Skeletal muscle satellite cell (primary cell): ENCODE data around the gene SWT1.
"Not testable (repeated sequence)": the region's sequence is repeated elsewhere in the genome, so short reads cannot be mapped to it uniquely, and the experiment has no call there.

ENCODE experiments used
- H3K27me3 ChIP-seq: 2 replicates; pipeline ENCODE4 v1.7.0; 2013; ENCODE audit warnings: low read length; ENCODE audit not compliant: control insufficient read depth, insufficient read depth
- H3K36me3 ChIP-seq: 2 replicates; pipeline ENCODE4 v1.7.0; 2013; ENCODE audit warnings: mild to moderate bottlenecking, control low read depth, low read length; ENCODE audit not compliant: insufficient read depth
- H3K4me1 ChIP-seq: 2 replicates; pipeline ENCODE4 v1.7.0; 2013; ENCODE audit warnings: low read length; ENCODE audit not compliant: control insufficient read depth, insufficient read depth
- H3K4me2 ChIP-seq: 2 replicates; pipeline ENCODE4 v1.7.0; 2013; ENCODE audit warnings: mild to moderate bottlenecking, low read length
- H3K4me3 ChIP-seq: 2 replicates; pipeline ENCODE4 v1.7.0; 2013; ENCODE audit warnings: low read length
- H3K9ac ChIP-seq: 2 replicates; pipeline ENCODE4 v1.7.0; 2013; ENCODE audit warnings: mild to moderate bottlenecking, low read depth, low read length, moderate library complexity
- H3K9me3 ChIP-seq: replicated peaks from 2 replicates; pipeline ENCODE4 v1.7.0; 2013; ENCODE audit warnings: mild to moderate bottlenecking, control low read depth, low read length

The SWT1 gene

GRCh38 chr1:185198712-185199111 lies 41.7 kb downstream of the SWT1 start:
- not testable (repeated sequence) for H3K4me2 ChIP-seq, H3K36me3 ChIP-seq, H3K9me3 ChIP-seq, H3K4me3 ChIP-seq, H3K9ac ChIP-seq, H3K4me1 ChIP-seq, H3K27me3 ChIP-seq

DNA sequence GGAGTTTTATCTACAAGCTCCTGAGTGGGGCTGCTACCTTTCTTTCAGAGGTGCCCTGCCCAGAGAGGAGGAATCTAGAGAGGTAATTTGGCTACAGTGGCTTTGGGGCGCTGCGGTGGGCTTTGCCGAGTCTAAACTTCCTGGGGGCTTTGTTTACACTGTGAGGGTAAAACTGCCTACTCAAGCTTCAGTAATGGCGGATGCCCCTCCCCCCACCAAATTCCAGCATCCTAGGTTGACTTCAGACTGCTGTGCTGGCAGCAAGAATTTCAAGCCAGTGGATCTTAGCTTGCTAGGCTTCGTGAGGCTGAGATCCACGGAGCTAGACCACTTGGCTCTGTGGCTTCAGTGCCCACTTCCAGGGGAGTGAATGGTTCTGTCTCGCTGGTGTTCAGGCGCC lies 43.9 kb downstream of the SWT1 start:
- H3K27me3 ChIP-seq, result no peaks in the 10 kb centered on the region
- no peak overlapping the region for H3K4me3 ChIP-seq
- no peaks in the 10 kb centered on the region for H3K36me3 ChIP-seq
- H3K4me2 ChIP-seq, result no peak overlapping the region
- no peaks in the 10 kb centered on the region for H3K9me3 ChIP-seq
- no peak overlapping the region for H3K9ac ChIP-seq
- no peaks in the 10 kb centered on the region for H3K4me1 ChIP-seq

DNA sequence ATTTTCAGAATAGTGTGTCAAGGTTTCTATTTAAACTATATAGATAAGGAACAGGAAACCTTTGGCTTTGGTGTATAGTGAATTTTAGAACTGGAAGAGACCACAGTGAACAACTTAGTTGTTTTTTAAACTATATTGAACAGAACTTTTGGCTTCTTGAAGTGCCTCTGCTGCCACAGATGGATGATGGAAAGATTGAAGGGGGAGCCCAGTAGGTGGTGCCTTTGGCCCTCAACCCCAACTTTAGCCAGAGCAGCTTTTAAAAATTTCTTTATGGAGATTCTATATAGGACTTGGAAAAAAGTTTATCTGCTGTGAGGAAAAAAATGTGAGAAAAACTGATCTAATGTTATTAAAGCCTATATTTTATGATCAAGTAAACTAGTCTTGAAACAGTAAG lies 50.2 kb downstream of the SWT1 start:
- Histone ChIP-seq H3K4me1 (no peaks in the 10 kb centered on the region), H3K4me3 (no peak overlapping the region), H3K27me3 (no peaks in the 10 kb centered on the region), H3K9me3 (no peaks in the 10 kb centered on the region), H3K4me2 (no peak overlapping the region), H3K9ac (no peak overlapping the region), H3K36me3 (no peaks in the 10 kb centered on the region)

DNA sequence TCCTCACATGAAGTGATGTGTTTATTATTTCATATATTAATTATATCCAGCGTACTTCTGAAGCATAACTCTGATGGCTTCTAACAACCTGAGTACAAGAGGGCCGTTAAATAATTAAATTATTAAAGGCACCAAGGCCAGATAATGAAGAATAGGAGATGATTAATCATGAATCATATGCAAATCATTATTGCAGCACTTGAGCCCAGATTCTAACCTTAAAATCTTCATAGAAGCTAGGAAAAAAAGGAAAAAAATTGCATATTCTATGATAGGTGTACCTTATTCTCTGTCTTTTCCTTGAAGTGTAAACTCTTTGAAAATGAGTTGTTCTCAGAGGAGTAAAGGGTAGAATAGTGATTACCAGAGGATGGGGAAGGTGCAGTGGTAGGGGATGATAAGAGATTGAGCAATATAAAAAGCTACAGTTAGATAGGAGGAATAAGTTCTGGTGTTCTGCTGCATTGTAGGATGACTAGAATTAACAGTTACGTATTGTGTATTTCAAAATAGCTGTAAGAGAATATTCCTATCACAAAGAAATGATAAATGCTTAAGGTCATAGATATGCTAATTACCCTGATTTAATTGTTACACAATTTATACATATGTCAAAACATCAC lies 51.1 kb downstream of the SWT1 start:
- H3K9me3 ChIP-seq, result no peaks in the 10 kb centered on the region
- no peak overlapping the region for H3K4me2 ChIP-seq
- no peaks in the 10 kb centered on the region for H3K4me1 ChIP-seq

GRCh38 chr1:185208626-185209180 lies 51.7 kb downstream of the SWT1 start:
- Histone ChIP-seq H3K4me3 (no peak overlapping the region), H3K9ac (no peak overlapping the region), H3K4me2 (no peak overlapping the region), H3K36me3 (no peaks in the 10 kb centered on the region), H3K27me3 (no peaks in the 10 kb centered on the region), H3K4me1 (no peaks in the 10 kb centered on the region), H3K9me3 (no peaks in the 10 kb centered on the region)

More for the DNA sequence above, 51.1 kb downstream of the SWT1 start:
- H3K4me3 ChIP-seq, result no peak overlapping the region
- H3K9ac ChIP-seq, result no peak overlapping the region
- no peaks in the 10 kb centered on the region for H3K27me3 ChIP-seq
- no peaks in the 10 kb centered on the region for H3K36me3 ChIP-seq

- H3K9ac ChIP-seq, H3K4me3 ChIP-seq, H3K36me3 ChIP-seq, H3K27me3 ChIP-seq, H3K4me1 ChIP-seq, H3K9me3 ChIP-seq, H3K4me2 ChIP-seq: not testable (repeated sequence)
Observed at GRCh38 chr1:185209357-185209756, 52.4 kb downstream of the SWT1 start.

DNA sequence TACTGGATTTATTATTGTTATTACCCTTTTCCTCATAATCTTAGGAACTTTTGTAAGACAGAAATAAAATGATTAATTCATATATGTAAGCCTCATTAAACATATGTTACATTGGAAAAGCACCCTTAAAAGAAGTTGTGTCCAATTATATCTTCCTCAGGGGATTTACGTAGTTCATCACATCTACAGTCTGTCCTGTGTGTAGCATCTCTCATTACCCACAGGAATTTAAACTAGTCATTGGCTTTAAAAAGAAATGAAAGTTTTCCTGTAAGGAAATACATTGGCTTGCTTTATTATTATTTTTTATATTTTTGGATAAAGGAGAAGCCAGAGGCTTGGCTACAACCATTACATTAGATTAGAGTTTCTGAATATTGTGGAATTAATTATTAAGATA lies 56.1 kb downstream of the SWT1 start:
- Histone ChIP-seq H3K4me1 (no peaks in the 10 kb centered on the region), H3K9ac (no peak overlapping the region)

DNA sequence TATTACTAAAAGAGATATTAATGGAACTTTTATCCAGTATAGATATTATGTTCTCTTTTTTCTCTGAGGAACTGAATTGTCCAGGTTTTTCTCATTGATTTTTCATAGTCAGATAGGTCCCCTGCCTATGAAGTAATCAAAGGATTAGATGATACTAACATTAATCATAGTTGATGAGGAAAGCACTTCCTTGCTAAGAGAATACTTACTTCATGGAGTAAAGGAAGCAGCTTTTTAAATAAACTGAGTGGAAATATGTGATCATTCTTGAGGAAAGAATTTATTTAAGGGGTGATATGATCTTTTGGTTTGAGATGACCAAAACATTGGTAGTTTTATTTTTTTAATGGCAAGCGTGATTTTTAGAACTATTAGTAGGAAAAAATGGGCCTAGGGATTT lies 58.9 kb downstream of the SWT1 start:
- H3K4me1 ChIP-seq, result no peaks in the 10 kb centered on the region
- H3K36me3 ChIP-seq, result no peaks in the 10 kb centered on the region
- no peak overlapping the region for H3K4me3 ChIP-seq
- no peak overlapping the region for H3K4me2 ChIP-seq
- H3K27me3 ChIP-seq, result no peaks in the 10 kb centered on the region
- H3K9ac ChIP-seq, result no peak overlapping the region
- H3K9me3 ChIP-seq, result no peaks in the 10 kb centered on the region

More for the DNA sequence above, 56.1 kb downstream of the SWT1 start:
- no peaks in the 10 kb centered on the region for H3K9me3 ChIP-seq
- H3K27me3 ChIP-seq, result no peaks in the 10 kb centered on the region
- H3K4me3 ChIP-seq, result no peak overlapping the region
- H3K4me2 ChIP-seq, result no peak overlapping the region
- H3K36me3 ChIP-seq, result no peaks in the 10 kb centered on the region

- Histone ChIP-seq H3K9ac (no peak overlapping the region), H3K9me3 (peaks cover 7% of the 10 kb centered on the region), H3K4me3 (no peak overlapping the region), H3K4me1 (no peaks in the 10 kb centered on the region), H3K36me3 (no peaks in the 10 kb centered on the region), H3K4me2 (no peak overlapping the region), H3K27me3 (no peaks in the 10 kb centered on the region)
Observed at GRCh38 chr1:185224132-185224531, 67.2 kb downstream of the SWT1 start.

DNA sequence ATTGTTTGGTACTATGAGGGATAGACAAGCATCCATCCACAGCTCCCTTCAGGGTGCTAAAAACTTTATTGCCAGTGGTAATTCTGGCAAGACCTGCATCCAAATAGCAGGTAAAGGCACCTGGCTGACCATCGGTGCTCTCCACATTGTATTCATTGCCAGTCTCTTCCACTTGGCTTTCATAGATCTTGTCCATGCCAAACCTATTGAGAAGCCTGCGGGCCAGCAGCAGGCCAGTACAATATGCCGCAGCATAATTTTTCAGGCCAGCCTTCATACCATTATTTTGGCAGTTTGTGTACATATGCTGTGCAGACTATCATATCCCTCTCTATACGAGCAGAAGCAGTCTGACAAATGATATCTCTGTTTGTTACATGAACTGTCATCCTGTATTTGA lies 70.2 kb downstream of the SWT1 start:
- peaks cover 7% of the 10 kb centered on the region for H3K9me3 ChIP-seq
- no peaks in the 10 kb centered on the region for H3K36me3 ChIP-seq
- H3K4me3 ChIP-seq, result no peak overlapping the region
- no peaks in the 10 kb centered on the region for H3K4me1 ChIP-seq
- no peak overlapping the region for H3K4me2 ChIP-seq
- H3K27me3 ChIP-seq, result no peaks in the 10 kb centered on the region
- no peak overlapping the region for H3K9ac ChIP-seq

GRCh38 chr1:185228979-185229378 lies 72.0 kb downstream of the SWT1 start:
- Histone ChIP-seq H3K9me3 (peaks cover 4% of the 10 kb centered on the region), H3K4me1 (no peaks in the 10 kb centered on the region), H3K27me3 (no peaks in the 10 kb centered on the region), H3K4me3 (no peak overlapping the region), H3K9ac (no peak overlapping the region), H3K36me3 (no peaks in the 10 kb centered on the region), H3K4me2 (no peak overlapping the region)

DNA sequence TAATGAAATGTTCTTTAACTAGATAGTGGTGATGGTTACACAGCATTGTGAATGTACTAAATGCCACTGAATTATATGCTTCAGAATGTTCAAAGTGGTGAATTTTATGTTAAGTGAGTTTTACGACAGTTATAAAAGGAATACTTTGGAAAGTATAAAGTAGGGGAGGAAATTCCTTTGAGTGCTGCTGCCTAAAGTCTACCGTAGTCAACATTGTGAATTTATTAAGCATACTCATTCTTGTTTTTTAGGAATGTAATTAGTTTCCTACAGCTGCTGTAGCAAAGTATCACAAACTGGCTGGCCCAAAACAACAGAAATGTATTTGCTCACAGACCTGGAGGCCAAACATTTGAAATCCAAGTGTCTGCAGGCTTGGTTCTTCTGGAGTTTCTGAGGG lies 73.0 kb downstream of the SWT1 start:
- Histone ChIP-seq H3K9ac (no peak overlapping the region), H3K4me1 (no peaks in the 10 kb centered on the region), H3K36me3 (no peaks in the 10 kb centered on the region), H3K27me3 (no peaks in the 10 kb centered on the region), H3K9me3 (no peaks in the 10 kb centered on the region), H3K4me2 (no peak overlapping the region), H3K4me3 (no peak overlapping the region)
